ENCODE measurements around the gene MYBPH.

DNA sequence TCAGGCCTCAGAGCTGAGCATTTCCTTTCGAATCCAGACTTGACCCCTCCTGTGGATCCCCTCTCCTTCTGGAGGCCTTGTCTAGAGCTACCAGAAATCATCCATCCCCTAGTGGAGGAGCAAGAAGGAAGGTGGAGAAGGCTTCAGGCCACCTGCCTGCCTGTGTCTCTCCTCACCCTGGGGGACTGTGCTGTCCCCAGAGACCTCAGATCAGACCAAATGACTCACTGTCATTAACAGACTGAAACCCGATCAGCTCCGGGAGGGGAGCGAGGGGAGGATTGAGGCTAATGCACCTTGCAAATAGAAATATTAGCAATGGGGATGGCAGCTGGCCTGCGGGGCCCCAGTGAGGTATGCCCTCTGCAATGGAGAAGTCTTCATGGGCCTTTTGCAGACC, 2.1 kb downstream of the MYBPH start:
- TF ChIP-seq EP300 (conservative IDR thresholded peaks at IDR 0.05; ENCODE audit: poor library complexity, severe bottlenecking): no peak
- TF ChIP-seq, protein P1, sequence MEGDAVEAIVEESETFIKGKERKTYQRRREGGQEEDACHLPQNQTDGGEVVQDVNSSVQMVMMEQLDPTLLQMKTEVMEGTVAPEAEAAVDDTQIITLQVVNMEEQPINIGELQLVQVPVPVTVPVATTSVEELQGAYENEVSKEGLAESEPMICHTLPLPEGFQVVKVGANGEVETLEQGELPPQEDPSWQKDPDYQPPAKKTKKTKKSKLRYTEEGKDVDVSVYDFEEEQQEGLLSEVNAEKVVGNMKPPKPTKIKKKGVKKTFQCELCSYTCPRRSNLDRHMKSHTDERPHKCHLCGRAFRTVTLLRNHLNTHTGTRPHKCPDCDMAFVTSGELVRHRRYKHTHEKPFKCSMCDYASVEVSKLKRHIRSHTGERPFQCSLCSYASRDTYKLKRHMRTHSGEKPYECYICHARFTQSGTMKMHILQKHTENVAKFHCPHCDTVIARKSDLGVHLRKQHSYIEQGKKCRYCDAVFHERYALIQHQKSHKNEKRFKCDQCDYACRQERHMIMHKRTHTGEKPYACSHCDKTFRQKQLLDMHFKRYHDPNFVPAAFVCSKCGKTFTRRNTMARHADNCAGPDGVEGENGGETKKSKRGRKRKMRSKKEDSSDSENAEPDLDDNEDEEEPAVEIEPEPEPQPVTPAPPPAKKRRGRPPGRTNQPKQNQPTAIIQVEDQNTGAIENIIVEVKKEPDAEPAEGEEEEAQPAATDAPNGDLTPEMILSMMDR (IDR thresholded peaks at IDR 0.05; ENCODE audit: poor library complexity, severe bottlenecking): no peak
- TF ChIP-seq EZH2 (IDR thresholded peaks at IDR 0.05; ENCODE audit: borderline replicate concordance, insufficient read depth, low read length, poor library complexity, severe bottlenecking): no peak
- TF ChIP-seq SMC3 (conservative IDR thresholded peaks at IDR 0.05; ENCODE audit: poor library complexity): no peak
- no peak for TF ChIP-seq POLR2AphosphoS5 (IDR thresholded peaks at IDR 0.05)
- no peak for TF ChIP-seq RAD21 (conservative IDR thresholded peaks at IDR 0.05)
- TF ChIP-seq, protein P2, sequence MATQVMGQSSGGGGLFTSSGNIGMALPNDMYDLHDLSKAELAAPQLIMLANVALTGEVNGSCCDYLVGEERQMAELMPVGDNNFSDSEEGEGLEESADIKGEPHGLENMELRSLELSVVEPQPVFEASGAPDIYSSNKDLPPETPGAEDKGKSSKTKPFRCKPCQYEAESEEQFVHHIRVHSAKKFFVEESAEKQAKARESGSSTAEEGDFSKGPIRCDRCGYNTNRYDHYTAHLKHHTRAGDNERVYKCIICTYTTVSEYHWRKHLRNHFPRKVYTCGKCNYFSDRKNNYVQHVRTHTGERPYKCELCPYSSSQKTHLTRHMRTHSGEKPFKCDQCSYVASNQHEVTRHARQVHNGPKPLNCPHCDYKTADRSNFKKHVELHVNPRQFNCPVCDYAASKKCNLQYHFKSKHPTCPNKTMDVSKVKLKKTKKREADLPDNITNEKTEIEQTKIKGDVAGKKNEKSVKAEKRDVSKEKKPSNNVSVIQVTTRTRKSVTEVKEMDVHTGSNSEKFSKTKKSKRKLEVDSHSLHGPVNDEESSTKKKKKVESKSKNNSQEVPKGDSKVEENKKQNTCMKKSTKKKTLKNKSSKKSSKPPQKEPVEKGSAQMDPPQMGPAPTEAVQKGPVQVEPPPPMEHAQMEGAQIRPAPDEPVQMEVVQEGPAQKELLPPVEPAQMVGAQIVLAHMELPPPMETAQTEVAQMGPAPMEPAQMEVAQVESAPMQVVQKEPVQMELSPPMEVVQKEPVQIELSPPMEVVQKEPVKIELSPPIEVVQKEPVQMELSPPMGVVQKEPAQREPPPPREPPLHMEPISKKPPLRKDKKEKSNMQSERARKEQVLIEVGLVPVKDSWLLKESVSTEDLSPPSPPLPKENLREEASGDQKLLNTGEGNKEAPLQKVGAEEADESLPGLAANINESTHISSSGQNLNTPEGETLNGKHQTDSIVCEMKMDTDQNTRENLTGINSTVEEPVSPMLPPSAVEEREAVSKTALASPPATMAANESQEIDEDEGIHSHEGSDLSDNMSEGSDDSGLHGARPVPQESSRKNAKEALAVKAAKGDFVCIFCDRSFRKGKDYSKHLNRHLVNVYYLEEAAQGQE (IDR thresholded peaks at IDR 0.05; ENCODE audit: borderline replicate concordance): no peak

Data from neural cell (in vitro differentiated cells).